ENCODE results near the gene CAVIN3.

DNA sequence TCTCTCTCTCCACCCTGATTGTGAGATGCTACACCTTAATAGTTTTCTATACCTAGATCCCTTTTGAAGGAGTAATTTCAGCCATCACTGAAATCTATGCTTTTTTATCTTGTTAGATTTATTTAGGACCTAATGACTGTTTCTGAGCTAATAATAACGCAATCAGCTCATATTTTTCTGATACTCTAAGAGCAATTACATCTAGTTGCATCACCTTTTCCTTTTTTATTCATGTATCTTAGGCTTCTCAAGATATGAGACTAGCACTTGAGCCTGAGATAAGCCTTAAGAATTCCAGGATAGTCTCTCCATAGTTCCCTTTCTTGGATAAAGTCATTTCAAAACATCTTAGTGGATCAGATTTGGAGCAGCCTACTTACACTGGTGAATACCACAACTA is 25.1 kb upstream of the CAVIN3 start:
- TF ChIP-seq, protein P1, sequence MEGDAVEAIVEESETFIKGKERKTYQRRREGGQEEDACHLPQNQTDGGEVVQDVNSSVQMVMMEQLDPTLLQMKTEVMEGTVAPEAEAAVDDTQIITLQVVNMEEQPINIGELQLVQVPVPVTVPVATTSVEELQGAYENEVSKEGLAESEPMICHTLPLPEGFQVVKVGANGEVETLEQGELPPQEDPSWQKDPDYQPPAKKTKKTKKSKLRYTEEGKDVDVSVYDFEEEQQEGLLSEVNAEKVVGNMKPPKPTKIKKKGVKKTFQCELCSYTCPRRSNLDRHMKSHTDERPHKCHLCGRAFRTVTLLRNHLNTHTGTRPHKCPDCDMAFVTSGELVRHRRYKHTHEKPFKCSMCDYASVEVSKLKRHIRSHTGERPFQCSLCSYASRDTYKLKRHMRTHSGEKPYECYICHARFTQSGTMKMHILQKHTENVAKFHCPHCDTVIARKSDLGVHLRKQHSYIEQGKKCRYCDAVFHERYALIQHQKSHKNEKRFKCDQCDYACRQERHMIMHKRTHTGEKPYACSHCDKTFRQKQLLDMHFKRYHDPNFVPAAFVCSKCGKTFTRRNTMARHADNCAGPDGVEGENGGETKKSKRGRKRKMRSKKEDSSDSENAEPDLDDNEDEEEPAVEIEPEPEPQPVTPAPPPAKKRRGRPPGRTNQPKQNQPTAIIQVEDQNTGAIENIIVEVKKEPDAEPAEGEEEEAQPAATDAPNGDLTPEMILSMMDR (IDR thresholded peaks at IDR 0.05; ENCODE audit: low read length) = no peak
- TF ChIP-seq EZH2 (IDR thresholded peaks at IDR 0.05; ENCODE audit: borderline replicate concordance, low read length) = no peak
